K562 (cell line): ENCODE measurements around the gene CCL2. TPM values are rescaled to one million over a fixed set of nuclear protein-coding genes. Genes with fewer than 3 reads are reported as not detected.

Source experiments
- ATAC-seq: fragments of 200-7000 bp; cut with Tn5 transposase; 3 replicates; pipeline ENCODE4 v1.9.1; 2020; ENCODE audit warnings: moderate library complexity
- BruUV-seq: library from RNA; stranded (reverse); fragments of 400-500 nt; replicated peaks from 2 replicates; lab custom pipeline; 2021; lab: Mats Ljungman, UMichigan
- CTCF ChIA-PET: fragments of 300-600 bp; formaldehyde crosslinking; extraction: SDS; loops from one replicate; lab custom pipeline; 2021; ENCODE audit warnings: low intra/inter-chr PET ratio; lab: Yijun Ruan, JAX
- POLR2A ChIA-PET: fragments of 300-600, 350-650 bp; sonication (Branson Sonifier 250); formaldehyde crosslinking; extraction: SDS; loops from one replicate; lab custom pipeline; 2021; ENCODE audit warnings: antibody characterized with exemption, inconsistent platforms; lab: Yijun Ruan, JAX
- DNase-seq, 4 experiments: peaks; one replicate each; pipeline versions ENCODE4 v3.0.0 to v3.0.0-alpha.2; 2011 to 2018; ENCODE audit warnings: low spot score in 3 of 4, mixed read lengths in 3 of 4; ENCODE audit errors: extremely low read depth in 1 of 4
- FAIRE-seq: peaks from 2 replicates; lab custom pipeline; 2011; peaks lifted over from hg19 to GRCh38; lab: Jason Lieb, UNC
- H2AFZ ChIP-seq: 2 replicates; pipeline ENCODE4 v1.6.0; 2011; ENCODE audit warnings: low read depth, low read length, control low read depth, inconsistent platforms
- H3K27ac ChIP-seq: fragments of 200-600 bp; 3 replicates; pipeline ENCODE4 v1.8.0; 2011; ENCODE audit warnings: low read depth, mild to moderate bottlenecking, control low read depth, inconsistent platforms, low read length, moderate library complexity, mixed read lengths; ENCODE audit errors: extremely low read depth
- H3K27me3 ChIP-seq, 2 experiments: fragments of 300-600 bp in 1 of 2; 2 replicates in 1 of 2; 3 replicates in 1 of 2; pipeline versions ENCODE4 v1.6.0 to v1.8.0; 2011; ENCODE audit warnings: inconsistent platforms in 2 of 2, low read length in 2 of 2, mild to moderate bottlenecking in 1 of 2, mixed read lengths in 1 of 2, moderate library complexity in 1 of 2; ENCODE audit not compliant: control insufficient read depth in 2 of 2, insufficient read depth in 2 of 2
- H3K36me3 ChIP-seq: fragments of 300-600 bp; 3 replicates; pipeline ENCODE4 v1.8.0; 2011; ENCODE audit warnings: mild to moderate bottlenecking, low read length, inconsistent platforms; ENCODE audit not compliant: control insufficient read depth, insufficient read depth
- H3K4me1 ChIP-seq, 2 experiments: fragments of 200-600 bp in 1 of 2; replicated peaks in 1 of 2; 2 replicates in 1 of 2; 3 replicates in 1 of 2; pipeline versions ENCODE4 v1.5.1 to v1.8.0; 2011; ENCODE audit warnings: inconsistent platforms in 2 of 2, low read length in 2 of 2, mild to moderate bottlenecking in 1 of 2, mixed read lengths in 1 of 2, moderate library complexity in 1 of 2; ENCODE audit not compliant: control insufficient read depth in 2 of 2, insufficient read depth in 2 of 2
- H3K4me2 ChIP-seq: 2 replicates; pipeline ENCODE4 v1.6.1; 2011; ENCODE audit warnings: low read length, control low read depth, inconsistent platforms, mixed read lengths; ENCODE audit not compliant: insufficient read depth
- H3K4me3 ChIP-seq: fragments of 200-600 bp; sonication (generic), shearing (Covaris generic); 2 replicates; pipeline ENCODE4 v1.5.1; 2016; ENCODE audit warnings: control low read depth, inconsistent platforms
- H3K79me2 ChIP-seq: fragments of 200-600 bp; 3 replicates; pipeline ENCODE4 v1.8.0; 2011; ENCODE audit warnings: low read length, inconsistent platforms; ENCODE audit not compliant: control insufficient read depth, insufficient read depth
- H3K9ac ChIP-seq, 2 experiments: 2 replicates each; pipeline versions ENCODE4 v1.6.0 to v1.6.1; 2011; ENCODE audit warnings: low read depth in 2 of 2, low read length in 2 of 2, control low read depth in 1 of 2, inconsistent platforms in 1 of 2, mild to moderate bottlenecking in 1 of 2, mixed read lengths in 1 of 2; ENCODE audit not compliant: insufficient read depth in 1 of 2
- H3K9me1 ChIP-seq: one replicate; pipeline ENCODE4 v1.6.0; 2011; ENCODE audit warnings: inconsistent platforms, mild to moderate bottlenecking, low read length, moderate library complexity; ENCODE audit not compliant: control insufficient read depth, insufficient read depth
- H3K9me3 ChIP-seq: replicated peaks from 2 replicates; pipeline ENCODE4 v1.5.1; 2011; ENCODE audit warnings: low read depth, low read length, inconsistent platforms; ENCODE audit not compliant: control insufficient read depth, insufficient read depth
- H4K20me1 ChIP-seq: replicated peaks from 2 replicates; pipeline ENCODE4 v1.6.1; 2011; ENCODE audit warnings: low read length, inconsistent platforms, mixed read lengths; ENCODE audit not compliant: control insufficient read depth, insufficient read depth
- IRF1 ChIP-seq: sonication (generic); formaldehyde crosslinking; IDR thresholded peaks from 2 replicates; pipeline ENCODE4 v1.8.0; 2022; ENCODE audit warnings: missing genetic modification reagents, mild to moderate bottlenecking, borderline replicate concordance
- KLF13 ChIP-seq: fragments of 450-650 bp; IDR thresholded peaks from 2 replicates; pipeline ENCODE4 v1.6.1; 2016; ENCODE audit warnings: missing genetic modification characterization, low read depth, mild to moderate bottlenecking, missing compliant biosample characterization, moderate library complexity, borderline replicate concordance
- NCOR1 ChIP-seq: fragments of 450-650 bp; IDR thresholded peaks from 2 replicates; pipeline ENCODE4 v1.6.1; 2016; ENCODE audit warnings: mild to moderate bottlenecking, moderate library complexity
- NR3C1 ChIP-seq: sonication (generic); formaldehyde crosslinking; IDR thresholded peaks from 2 replicates; pipeline ENCODE4 v1.8.1; 2022; ENCODE audit warnings: missing genetic modification reagents
- PHF20 ChIP-seq: fragments of 450-650 bp; IDR thresholded peaks from 2 replicates; pipeline ENCODE4 v1.6.1; 2018; ENCODE audit not compliant: partially characterized antibody
- SREBF1 ChIP-seq: fragments of 150-350 bp; IDR thresholded peaks from 2 replicates; pipeline ENCODE4 v1.6.1; 2014; ENCODE audit warnings: antibody characterized with exemption, low read depth, low read length, borderline replicate concordance
- TAL1 ChIP-seq: fragments of 450-650 bp; IDR thresholded peaks from 2 replicates; pipeline ENCODE4 v1.6.1; 2016; ENCODE audit warnings: mild to moderate bottlenecking
- U2AF2 ChIP-seq: fragments of 200-400 bp; formaldehyde crosslinking; optimal IDR thresholded peaks from 2 replicates; pipeline ENCODE3; 2017; ENCODE audit warnings: low read depth, mild to moderate bottlenecking, low read length
- USF1 ChIP-seq: sonication (generic); formaldehyde crosslinking; IDR thresholded peaks from 2 replicates; pipeline ENCODE4 v1.9.0; 2022; ENCODE audit warnings: mild to moderate bottlenecking, missing genetic modification reagents
- ZBTB12 ChIP-seq: fragments of 250-450 bp; sonication (Bioruptor Pico); IDR thresholded peaks from 2 replicates; pipeline ENCODE4 v1.4.0; 2020
- ZNF263 ChIP-seq: sonication (generic); formaldehyde crosslinking; IDR thresholded peaks from 2 replicates; pipeline ENCODE4 v1.8.0; 2022; ENCODE audit warnings: mild to moderate bottlenecking, missing genetic modification reagents, borderline replicate concordance
- ZNF407 ChIP-seq: fragments of 450-650 bp; IDR thresholded peaks from 2 replicates; pipeline ENCODE4 v1.6.1; 2016; ENCODE audit warnings: low read depth
- ZNF436 ChIP-seq: fragments of 250-450, 450-650 bp; sonication (Bioruptor Pico); formaldehyde crosslinking; IDR thresholded peaks from 2 replicates; pipeline ENCODE4 v1.7.0; 2020; ENCODE audit warnings: mild to moderate bottlenecking
- WGBS: fragments of 100-300 bp; shearing (Covaris generic); methylation state at CpG from one replicate; pipeline ENCODE4 v1.1.6; 2016; ENCODE audit warnings: low coverage, mixed read lengths; ENCODE audit not compliant: insufficient coverage; ENCODE audit errors: missing lambda C conversion rate; 5-methylcytosine and 5-hydroxymethylcytosine counted together
- in situ Hi-C: fragments of 300-500 bp; cut with MboI; formaldehyde crosslinking; loops from 4 replicates; pipeline ENCODE4 v1.15.0; 2018; ENCODE audit warnings: inconsistent platforms, mixed read lengths
- intact Hi-C: fragments of 100-400 bp; cut with micrococcal nuclease; formaldehyde crosslinking; loops from 2 replicates; pipeline ENCODE4 v1.14.2; 2022
- polyA plus RNA-seq, 8 experiments: library from polyadenylated mRNA; depleted of rRNA in 4 of 8; stranded (reverse) in 5 of 8; unstranded in 3 of 8; fragments of >200 nt; fragmentation: Nextera tagmentation in 2 of 8; fragmentation: Illumina TruSeq in 1 of 8; extraction: Ambion mirVana in 2 of 8; extraction: Trizol in 1 of 8; gene quantifications; 2 replicates each; pipeline versions ENCODE4 v1.2.1 to v1.2.3, GENCODE V29; 2011 to 2014; ENCODE audit warnings: inconsistent platforms in 1 of 8, missing spikeins in 1 of 8
- total RNA-seq, 7 experiments: library from RNA; depleted of rRNA in 6 of 7; stranded (reverse); fragments of >200 nt in 6 of 7; fragmentation: Illumina TruSeq in 2 of 7; extraction: Trizol in 2 of 7; gene quantifications; 2 replicates each; pipeline versions ENCODE4 v1.2.1 to v1.2.3, GENCODE V29; 2011 to 2021; ENCODE audit warnings: low replicate concordance in 1 of 7

CCL2 gene
- total and polyA plus RNA-seq, 9 of the 15 experiments (the other 6 are each of a cell fraction or from before 2014, with no cell fraction given) = 0.54 to 5.4 (median 0.88) TPM

GRCh38 chr17:34218748-34219147, 36.3 kb upstream of the CCL2 start:
- no peak overlapping the region for H3K27ac ChIP-seq
- ChIA-PET CTCF (no interaction called here), POLR2A (interaction anchor here (1.2 kb wide), 1 partner anchor 17 kb away, joined by 3 read pairs; no protein-coding TSS in a partner anchor)
- no peaks in the 10 kb centered on the region for H3K4me1 ChIP-seq
- no peaks in the 10 kb centered on the region for H3K79me2 ChIP-seq
- DNase-seq (no peak), FAIRE-seq (no peak), ATAC-seq (no peak)
- H4K20me1 ChIP-seq = no peaks in the 10 kb centered on the region
- no peaks in the 10 kb centered on the region for H3K36me3 ChIP-seq
- no peaks in the 10 kb centered on the region for H3K27me3 ChIP-seq
- H3K9me3 ChIP-seq = no peaks in the 10 kb centered on the region
- no peak overlapping the region for H3K4me2 ChIP-seq
- no peak overlapping the region for H3K4me3 ChIP-seq
- intact Hi-C loops = no loop called here
- no peak overlapping the region for H2AFZ ChIP-seq
- H3K9me1 ChIP-seq = no peaks in the 10 kb centered on the region
- no peak overlapping the region for H3K9ac ChIP-seq
- BruUV-seq = no TSS peak
- WGBS = 0% methylated on average over 1 of the region's 1 CpG
- in situ Hi-C loops = no loop called here
- no peak for TF ChIP-seq IRF1 (CRISPR knock-in tag)
- no peak for TF ChIP-seq NR3C1 (CRISPR knock-in tag)
- TF ChIP-seq ZNF407 = no peak
- no peak for TF ChIP-seq TAL1
- no peak for TF ChIP-seq SREBF1
- no peak for TF ChIP-seq U2AF2
- no peak for TF ChIP-seq USF1 (CRISPR knock-in tag)
- no peak for TF ChIP-seq KLF13 (tag)
- TF ChIP-seq ZBTB12 = no peak
- TF ChIP-seq NCOR1 = no peak
- no peak for TF ChIP-seq PHF20
- TF ChIP-seq ZNF263 (CRISPR knock-in tag) = no peak
- no peak for TF ChIP-seq ZNF436 (CRISPR knock-in tag)
